22Rv1 (cell line): ENCODE data around the gene GPR141.

Source experiments
- ZFX ChIP-seq: fragments of 450-650 bp; IDR thresholded peaks from 2 replicates; pipeline ENCODE4 v1.6.1; 2017; ENCODE audit warnings: antibody characterized with exemption, borderline replicate concordance
- TF ChIP-seq, protein P1 (sequence below): fragments of 450-650 bp; IDR thresholded peaks from 2 replicates; pipeline ENCODE4 v1.5.1; 2017; ENCODE audit warnings: mild to moderate bottlenecking

DNA sequence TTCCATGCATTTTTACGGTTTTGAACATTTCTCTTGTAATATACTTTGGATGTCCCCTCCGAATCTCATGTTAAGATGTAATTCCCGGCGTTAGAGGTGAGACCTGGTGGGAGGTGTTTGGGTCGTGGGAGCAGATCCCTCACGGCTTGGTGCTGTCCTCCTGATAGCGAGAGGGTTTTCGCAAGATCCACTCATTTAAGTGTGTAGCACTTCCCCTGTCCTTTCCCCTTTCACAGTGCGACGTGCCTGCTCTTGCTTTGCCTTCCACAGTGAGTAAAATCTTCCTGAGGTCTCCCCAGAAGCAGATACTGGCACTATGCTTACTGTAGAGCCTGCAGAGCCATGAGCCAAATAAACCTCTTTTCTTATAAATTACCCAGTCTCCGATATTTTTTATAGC, 6.6 kb downstream of the GPR141 start:
- TF ChIP-seq, protein P1, sequence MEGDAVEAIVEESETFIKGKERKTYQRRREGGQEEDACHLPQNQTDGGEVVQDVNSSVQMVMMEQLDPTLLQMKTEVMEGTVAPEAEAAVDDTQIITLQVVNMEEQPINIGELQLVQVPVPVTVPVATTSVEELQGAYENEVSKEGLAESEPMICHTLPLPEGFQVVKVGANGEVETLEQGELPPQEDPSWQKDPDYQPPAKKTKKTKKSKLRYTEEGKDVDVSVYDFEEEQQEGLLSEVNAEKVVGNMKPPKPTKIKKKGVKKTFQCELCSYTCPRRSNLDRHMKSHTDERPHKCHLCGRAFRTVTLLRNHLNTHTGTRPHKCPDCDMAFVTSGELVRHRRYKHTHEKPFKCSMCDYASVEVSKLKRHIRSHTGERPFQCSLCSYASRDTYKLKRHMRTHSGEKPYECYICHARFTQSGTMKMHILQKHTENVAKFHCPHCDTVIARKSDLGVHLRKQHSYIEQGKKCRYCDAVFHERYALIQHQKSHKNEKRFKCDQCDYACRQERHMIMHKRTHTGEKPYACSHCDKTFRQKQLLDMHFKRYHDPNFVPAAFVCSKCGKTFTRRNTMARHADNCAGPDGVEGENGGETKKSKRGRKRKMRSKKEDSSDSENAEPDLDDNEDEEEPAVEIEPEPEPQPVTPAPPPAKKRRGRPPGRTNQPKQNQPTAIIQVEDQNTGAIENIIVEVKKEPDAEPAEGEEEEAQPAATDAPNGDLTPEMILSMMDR = no peak
- no peak for TF ChIP-seq ZFX
